Prostate gland (tissue), 2 donors: Measurements from ENCODE around the gene SMARCB1. TPM values are rescaled to one million over a fixed set of nuclear protein-coding genes. Genes with fewer than 3 reads are reported as not detected.
A peak's percentile ranks its signal among the peaks of the same experiment; 100 is the strongest.

Experiments
- DNase-seq: peaks from one replicate; pipeline ENCODE4 v3.0.0-alpha.2; 2019; ENCODE audit warnings: low spot score
- H3K27ac ChIP-seq, 2 donors: fragments of 200-600 bp; sonication (generic); 2 replicates each; pipeline ENCODE4 v1.5.1; 2017 to 2019
- H3K27me3 ChIP-seq: fragments of 200-600 bp; sonication (generic); replicated peaks from 2 replicates; pipeline ENCODE4 v1.5.1; 2019; ENCODE audit not compliant: insufficient read depth
- H3K36me3 ChIP-seq, 2 donors: fragments of 200-600 bp; sonication (generic); 1 replicate in 1 of 2; 2 replicates in 1 of 2; pipeline versions ENCODE4 v1.5.1 to v1.8.1; 2017 to 2019
- H3K4me1 ChIP-seq: fragments of 200-600 bp; sonication (generic); replicated peaks from 2 replicates; pipeline ENCODE4 v1.5.1; 2019
- H3K4me3 ChIP-seq, 2 donors: fragments of 200-600 bp; sonication (generic); 2 replicates each; pipeline ENCODE4 v1.5.1; 2017 to 2019
- H3K9me3 ChIP-seq: fragments of 200-600 bp; sonication (generic); 2 replicates; pipeline ENCODE4 v1.5.1; 2017
- CTCF ChIP-seq, 4 experiments: fragments of 200-600 bp in 2 of 4; fragments of 450-650 bp in 2 of 4; sonication (generic) in 2 of 4; IDR thresholded peaks; 1 replicate in 3 of 4; 2 replicates in 1 of 4; pipeline ENCODE4 v1.5.1; 2016 to 2019; ENCODE audit warnings: antibody characterized with exemption in 4 of 4, mild to moderate bottlenecking in 2 of 4, moderate library complexity in 2 of 4
- POLR2A ChIP-seq: fragments of 450-650 bp; IDR thresholded peaks from one replicate; pipeline ENCODE4 v1.6.1; 2016; ENCODE audit warnings: antibody characterized with exemption, mild to moderate bottlenecking
- POLR2AphosphoS5 ChIP-seq: sonication (generic); formaldehyde crosslinking; IDR thresholded peaks from one replicate; pipeline ENCODE4 v1.6.1; 2017; ENCODE audit warnings: antibody characterized with exemption
- WGBS: methylation state at CpG from one replicate; pipeline ENCODE4 v1.1.5; 2018; 5-methylcytosine and 5-hydroxymethylcytosine counted together
- intact Hi-C: fragments of 100-400 bp; cut with DNase I; formaldehyde crosslinking; loops from one replicate; pipeline ENCODE4 v1.14.2; 2022
- total RNA-seq, 2 donors: library from RNA; depleted of rRNA; stranded (reverse); fragments of >200 nt; gene quantifications; one replicate each; pipeline ENCODE4 v1.1.0, GENCODE V29; 2016

Gene SMARCB1
- total RNA-seq, 2 donors from 2014 or later, result 77.2 to 136 TPM

- no peaks in the 10 kb centered on the region for H3K36me3 ChIP-seq
- no peak overlapping the region for H3K4me3 ChIP-seq
- intact Hi-C loops, result loop anchor here (5.0 kb wide), 1 partner anchor 223 kb away; no protein-coding TSS in a partner anchor
- no peak overlapping the region for H3K27ac ChIP-seq
- DNase-seq, result no peak
- TF ChIP-seq POLR2A (no peak), POLR2AphosphoS5 (no peak), CTCF (IDR thresholded peaks at IDR 0.05) (no peak)
- peaks cover 3% of the 10 kb centered on the region for H3K4me1 ChIP-seq
- H3K9me3 ChIP-seq, result no peaks in the 10 kb centered on the region
- 86% methylated on average over 9 of the region's 9 CpGs for WGBS
- H3K27me3 ChIP-seq, result no peaks in the 10 kb centered on the region
Measured at GRCh38 chr22:23764899-23765881, 21.6 kb upstream of the SMARCB1 start.

GRCh38 chr22:23767303-23767672, 19.5 kb upstream of the SMARCB1 start:
- H3K27ac ChIP-seq, result peak overlapping the region; percentile 78 to 84
- intact Hi-C loops, result loop anchor here (2.0 to 5.0 kb wide), 2 partner anchors 74 to 225 kb away; no protein-coding TSS in a partner anchor
- TF ChIP-seq POLR2AphosphoS5, result no peak
- no peak for TF ChIP-seq CTCF (IDR thresholded peaks at IDR 0.05)
- peaks cover 4% of the 10 kb centered on the region for H3K4me1 ChIP-seq
- no peaks in the 10 kb centered on the region for H3K27me3 ChIP-seq
- WGBS, result 30% methylated on average over 5 of the region's 27 CpGs
- no peaks in the 10 kb centered on the region for H3K9me3 ChIP-seq
- peak overlapping the region; percentile 54 to 59 for H3K4me3 ChIP-seq
- no peaks in the 10 kb centered on the region for H3K36me3 ChIP-seq
- no peak for DNase-seq

GRCh38 chr22:23767673-23768548, 18.9 kb upstream of the SMARCB1 start, which contains the start of gene CHCHD10:
TSS of gene CHCHD10 (minus strand) at chr22:23767972. CDS start at chr22:23767874, 98 bp downstream.
- intact Hi-C loops, result loop anchor here (2.0 to 5.0 kb wide), 2 partner anchors 73 to 226 kb away; no protein-coding TSS in a partner anchor
- DNase-seq, result peak; percentile 81
- Histone ChIP-seq H3K4me3 (peak within 1 kb of the TSS; percentile 54 to 59), H3K9me3 (no peaks in the 10 kb centered on the region), H3K4me1 (peaks cover 6% of the 10 kb centered on the region), H3K27me3 (no peaks in the 10 kb centered on the region), H3K36me3 (no peaks in the 10 kb centered on the region), H3K27ac (peak within 1 kb of the TSS; percentile 78 to 84)
- TF ChIP-seq POLR2A (peak; percentile 83), CTCF (IDR thresholded peaks at IDR 0.05) (peak; percentile 64 to 86 (median 78)), POLR2AphosphoS5 (peak; percentile 57)
- 0% methylated on average over 50 of the region's 63 CpGs for WGBS

- H3K27ac ChIP-seq, result no peak overlapping the region
- no peaks in the 10 kb centered on the region for H3K36me3 ChIP-seq
- H3K9me3 ChIP-seq, result no peaks in the 10 kb centered on the region
- no peaks in the 10 kb centered on the region for H3K27me3 ChIP-seq
- no peak overlapping the region for H3K4me3 ChIP-seq
- 68% methylated on average over 6 of the region's 6 CpGs for WGBS
- intact Hi-C loops, result loop anchor here (5.0 kb wide), 1 partner anchor 227 kb away; no protein-coding TSS in a partner anchor
- no peak for DNase-seq
- peaks cover 6% of the 10 kb centered on the region for H3K4me1 ChIP-seq
- no peak for TF ChIP-seq POLR2AphosphoS5
- TF ChIP-seq CTCF (IDR thresholded peaks at IDR 0.05), result no peak
- no peak for TF ChIP-seq POLR2A
Measured at GRCh38 chr22:23769321-23769965, 17.3 kb upstream of the SMARCB1 start.
